Loucy (cell line): ENCODE results near the gene RNF182.

Source experiments
- H2AFZ ChIP-seq: fragments of 200-600 bp; sonication (generic); 2 replicates; pipeline ENCODE4 v1.6.0; 2016; ENCODE audit warnings: antibody characterized with exemption, mild to moderate bottlenecking, low read length, moderate library complexity
- H3F3A ChIP-seq: fragments of 200-600 bp; 2 replicates; pipeline ENCODE4 v1.6.0; 2016; ENCODE audit warnings: antibody characterized with exemption, low read depth, mild to moderate bottlenecking
- H3K27me3 ChIP-seq: fragments of 200-600 bp; sonication (generic); 2 replicates; pipeline ENCODE4 v1.6.1; 2014; ENCODE audit warnings: low read length, mild to moderate bottlenecking; ENCODE audit not compliant: insufficient read depth, poor library complexity, severe bottlenecking
- H3K36me3 ChIP-seq: fragments of 200-600 bp; sonication (generic); 2 replicates; pipeline ENCODE4 v1.6.1; 2016; ENCODE audit warnings: low read length; ENCODE audit not compliant: insufficient read depth
- H3K4me1 ChIP-seq: fragments of 200-600 bp; sonication (generic); 2 replicates; pipeline ENCODE4 v1.5.1; 2014; ENCODE audit warnings: low read length, mild to moderate bottlenecking; ENCODE audit not compliant: insufficient read depth, poor library complexity, severe bottlenecking
- H3K4me2 ChIP-seq: fragments of 200-600 bp; sonication (generic); 2 replicates; pipeline ENCODE4 v1.6.0; 2014; ENCODE audit warnings: antibody characterized with exemption, low read length, low read depth, mild to moderate bottlenecking; ENCODE audit not compliant: poor library complexity, severe bottlenecking
- H3K4me3 ChIP-seq: fragments of 200-600 bp; sonication (generic); 2 replicates; pipeline ENCODE4 v1.5.1; 2014; ENCODE audit warnings: low read length, mild to moderate bottlenecking, mixed read lengths; ENCODE audit not compliant: poor library complexity, severe bottlenecking
- H3K79me2 ChIP-seq: fragments of 200-600 bp; sonication (generic); 2 replicates; pipeline ENCODE4 v1.6.1; 2014; ENCODE audit warnings: low read length; ENCODE audit not compliant: insufficient read depth
- H3K9ac ChIP-seq: fragments of 200-600 bp; sonication (generic); 2 replicates; pipeline ENCODE4 v1.6.0; 2014; ENCODE audit warnings: mild to moderate bottlenecking, low read depth, low read length, moderate library complexity; ENCODE audit not compliant: poor library complexity, severe bottlenecking
- H3K9me2 ChIP-seq: fragments of 200-600 bp; sonication (generic); replicated peaks from 2 replicates; pipeline ENCODE4 v1.6.1; 2016; ENCODE audit warnings: low read depth, low read length, mixed read lengths
- H3K9me3 ChIP-seq: fragments of 200-600 bp; sonication (generic); 2 replicates; pipeline ENCODE4 v1.6.1; 2014; ENCODE audit warnings: mild to moderate bottlenecking, antibody characterized with exemption, low read length, low read depth; ENCODE audit not compliant: insufficient read depth
- H4K20me1 ChIP-seq: fragments of 200-600 bp; sonication (generic); 2 replicates; pipeline ENCODE4 v1.6.0; 2014; ENCODE audit warnings: antibody characterized with exemption, low read length, mild to moderate bottlenecking; ENCODE audit not compliant: insufficient read depth, poor library complexity, severe bottlenecking
- CTCF ChIP-seq: fragments of 200-600 bp; sonication (generic); conservative IDR thresholded peaks from 2 replicates; pipeline ENCODE4 v1.5.1; 2014; ENCODE audit warnings: mild to moderate bottlenecking, antibody characterized with exemption, low read length
- EZH2phosphoT487 ChIP-seq: fragments of 200-600 bp; IDR thresholded peaks from 2 replicates; pipeline ENCODE4 v1.6.1; 2018; ENCODE audit warnings: antibody characterized with exemption, mild to moderate bottlenecking, moderate library complexity, borderline replicate concordance

RNF182 gene

DNA sequence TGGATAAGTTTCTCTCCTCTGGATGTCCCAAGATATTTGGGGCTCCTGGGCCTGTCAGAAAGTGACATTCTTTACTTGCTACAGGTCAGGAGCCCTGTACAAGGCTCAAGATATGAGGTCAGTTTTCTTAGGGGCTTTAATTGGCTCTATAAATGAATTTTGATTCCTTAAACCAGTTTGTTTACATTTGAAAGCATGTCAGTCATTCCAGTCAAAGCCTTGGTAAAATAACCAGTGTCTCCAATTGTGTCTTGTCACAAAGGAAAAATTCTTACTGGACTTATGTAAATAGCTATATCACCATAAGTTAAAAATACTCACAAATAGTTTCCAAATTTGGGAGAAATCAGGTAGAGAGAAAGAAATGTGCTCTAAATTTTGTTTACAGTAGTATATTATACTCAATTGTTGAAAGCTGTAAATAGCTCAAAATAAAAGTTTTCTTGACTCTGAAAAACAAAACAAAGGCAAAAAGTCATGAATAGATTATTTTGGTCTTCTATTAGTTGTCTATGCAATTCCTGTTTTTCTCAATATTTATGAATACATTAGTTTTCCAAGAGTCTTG lies 22.9 kb downstream of the RNF182 start:
- Histone ChIP-seq H2AFZ (no peak overlapping the region), H3K36me3 (no peaks in the 10 kb centered on the region), H3K79me2 (no peaks in the 10 kb centered on the region), H3K9me3 (peaks cover 4% of the 10 kb centered on the region; the same call in 1 of the 2 replicates), H4K20me1 (no peaks in the 10 kb centered on the region), H3F3A (no peaks in the 10 kb centered on the region), H3K4me1 (no peaks in the 10 kb centered on the region), H3K9ac (no peak overlapping the region), H3K4me2 (no peak overlapping the region), H3K9me2 (no peaks in the 10 kb centered on the region), H3K4me3 (no peak overlapping the region), H3K27me3 (no peaks in the 10 kb centered on the region)
- TF ChIP-seq CTCF (no peak), EZH2phosphoT487 (no peak)

- no peaks in the 10 kb centered on the region for H3K9me2 ChIP-seq
- no peak overlapping the region for H2AFZ ChIP-seq
- peaks cover 4% of the 10 kb centered on the region; the same call in 1 of the 2 replicates for H3K9me3 ChIP-seq
- no peaks in the 10 kb centered on the region for H3K4me1 ChIP-seq
- H3K9ac ChIP-seq, result no peak overlapping the region
- no peaks in the 10 kb centered on the region for H3K27me3 ChIP-seq
- H3K36me3 ChIP-seq, result no peaks in the 10 kb centered on the region
- no peaks in the 10 kb centered on the region for H3F3A ChIP-seq
- no peak overlapping the region for H3K4me2 ChIP-seq
- H3K79me2 ChIP-seq, result no peaks in the 10 kb centered on the region
- no peak overlapping the region for H3K4me3 ChIP-seq
- no peaks in the 10 kb centered on the region for H4K20me1 ChIP-seq
- TF ChIP-seq CTCF, result no peak
- TF ChIP-seq EZH2phosphoT487, result no peak
These were observed 27.3 kb downstream of the RNF182 start for GRCh38 chr6:13952101-13952500.

- H3K27me3 ChIP-seq, result no peaks in the 10 kb centered on the region
- no peaks in the 10 kb centered on the region for H4K20me1 ChIP-seq
- H3K79me2 ChIP-seq, result no peaks in the 10 kb centered on the region
- H3F3A ChIP-seq, result no peaks in the 10 kb centered on the region
- H3K36me3 ChIP-seq, result no peaks in the 10 kb centered on the region
- H3K4me3 ChIP-seq, result no peak overlapping the region
- TF ChIP-seq EZH2phosphoT487 (no peak), CTCF (no peak)
- H3K9ac ChIP-seq, result no peak overlapping the region
- no peak overlapping the region for H3K4me2 ChIP-seq
- H3K9me2 ChIP-seq, result no peaks in the 10 kb centered on the region
- no peak overlapping the region for H2AFZ ChIP-seq
- no peaks in the 10 kb centered on the region for H3K9me3 ChIP-seq
- H3K4me1 ChIP-seq, result no peaks in the 10 kb centered on the region
These were observed 28.4 kb downstream of the RNF182 start for GRCh38 chr6:13953061-13953705.
